ENCODE results near the gene PI4K2B.

GRCh38 chr4:25236971-25237370 is 3.1 kb downstream of the PI4K2B start:
- no peak for TF ChIP-seq POLR2AphosphoS5 (IDR thresholded peaks at IDR 0.05; ENCODE audit: low read depth)
- no peak for TF ChIP-seq EZH2phosphoT487 (IDR thresholded peaks at IDR 0.05; ENCODE audit: unreplicated experiment)
- TF ChIP-seq CTCF (conservative IDR thresholded peaks at IDR 0.05; ENCODE audit: low read depth in 2 of 2): no peak
- TF ChIP-seq EZH2 (IDR thresholded peaks at IDR 0.05; ENCODE audit: low read depth, unreplicated experiment): no peak
- no peak for TF ChIP-seq REST (IDR thresholded peaks at IDR 0.05; ENCODE audit: unreplicated experiment)
